OCI-LY1 (cell line): Measurements from ENCODE around the gene LYL1.

Source experiments
- H2AFZ ChIP-seq: fragments of 200-600 bp; sonication (generic), shearing (Covaris generic); 2 replicates; pipeline ENCODE4 v1.6.0; 2014; ENCODE audit warnings: antibody characterized with exemption, mild to moderate bottlenecking, low read length
- H3F3A ChIP-seq: fragments of 200-600 bp; sonication (generic), shearing (Covaris generic); 2 replicates; pipeline ENCODE4 v1.6.0; 2014; ENCODE audit warnings: mild to moderate bottlenecking, antibody characterized with exemption, low read length, moderate library complexity; ENCODE audit not compliant: insufficient read depth
- H3K27ac ChIP-seq: fragments of 200-600 bp; sonication (generic); 2 replicates; pipeline ENCODE4 v1.5.1; 2014; ENCODE audit warnings: low read length, mixed run types, mild to moderate bottlenecking, low read depth; ENCODE audit not compliant: poor library complexity, severe bottlenecking
- H3K27me3 ChIP-seq: fragments of 200-600 bp; sonication (generic); 2 replicates; pipeline ENCODE4 v1.6.0; 2014; ENCODE audit warnings: antibody characterized with exemption, mild to moderate bottlenecking, low read length, moderate library complexity; ENCODE audit not compliant: insufficient read depth
- H3K36me3 ChIP-seq: fragments of 200-600 bp; sonication (generic); 2 replicates; pipeline ENCODE4 v1.6.1; 2014; ENCODE audit warnings: mild to moderate bottlenecking, antibody characterized with exemption, low read length, moderate library complexity, mixed read lengths; ENCODE audit not compliant: insufficient read depth
- H3K4me1 ChIP-seq: fragments of 200-600 bp; sonication (generic); 2 replicates; pipeline ENCODE4 v1.5.1; 2014; ENCODE audit warnings: mild to moderate bottlenecking, low read length, moderate library complexity; ENCODE audit not compliant: insufficient read depth, severe bottlenecking
- H3K4me2 ChIP-seq: fragments of 200-600 bp; sonication (generic), shearing (Covaris generic); 2 replicates; pipeline ENCODE4 v1.6.1; 2014; ENCODE audit warnings: low read length
- H3K4me3 ChIP-seq: fragments of 200-600 bp; sonication (generic); 2 replicates; pipeline ENCODE4 v1.5.1; 2014; ENCODE audit warnings: low read length, low read depth, mild to moderate bottlenecking, mixed read lengths; ENCODE audit not compliant: poor library complexity, severe bottlenecking
- H3K79me2 ChIP-seq: fragments of 200-600 bp; shearing (Covaris generic); 2 replicates; pipeline ENCODE4 v1.6.1; 2016; ENCODE audit warnings: mixed run types, low read length, mixed read lengths; ENCODE audit not compliant: insufficient read depth
- H3K9ac ChIP-seq: fragments of 200-600 bp; sonication (generic), shearing (Covaris generic); 2 replicates; pipeline ENCODE4 v1.6.1; 2014; ENCODE audit warnings: mild to moderate bottlenecking, low read length, mixed read lengths
- H3K9me2 ChIP-seq: fragments of 200-600 bp; sonication (generic), shearing (Covaris generic); 2 replicates; pipeline ENCODE4 v1.6.1; 2014; ENCODE audit warnings: low read depth, mild to moderate bottlenecking, low read length, mixed read lengths
- H3K9me3 ChIP-seq: fragments of 200-600 bp; shearing (Covaris generic); 2 replicates; pipeline ENCODE4 v1.6.1; 2014; ENCODE audit warnings: low read length, mixed read lengths
- H4K20me1 ChIP-seq: fragments of 200-600 bp; sonication (generic), shearing (Covaris generic); 2 replicates; pipeline ENCODE4 v1.6.0; 2016; ENCODE audit warnings: mild to moderate bottlenecking, low read length; ENCODE audit not compliant: insufficient read depth
- CTCF ChIP-seq: fragments of 200-600 bp; sonication (generic), shearing (Covaris generic); IDR thresholded peaks from 2 replicates; pipeline ENCODE4 v1.5.1; 2017; ENCODE audit warnings: mild to moderate bottlenecking, antibody characterized with exemption, low read length, moderate library complexity, mixed read lengths
- EZH2 ChIP-seq: fragments of 200-600 bp; sonication (generic), shearing (Covaris generic); IDR thresholded peaks from 2 replicates; pipeline ENCODE4 v1.8.0; 2017; ENCODE audit warnings: borderline replicate concordance, mixed run types, mild to moderate bottlenecking, antibody characterized with exemption, low read length, moderate library complexity, mixed read lengths

LYL1 gene

GRCh38 chr19:13089857-13090507 lies 12.7 kb downstream of the LYL1 start:
- Histone ChIP-seq H4K20me1 (no peaks in the 10 kb centered on the region), H3K27me3 (peaks cover 15% of the 10 kb centered on the region), H3K27ac (no peak overlapping the region), H3K4me1 (no peaks in the 10 kb centered on the region), H3K9me3 (no peaks in the 10 kb centered on the region), H3K36me3 (no peaks in the 10 kb centered on the region), H3K9ac (no peak overlapping the region), H3K9me2 (no peaks in the 10 kb centered on the region), H2AFZ (no peak overlapping the region), H3K4me2 (no peak overlapping the region), H3F3A (no peaks in the 10 kb centered on the region), H3K79me2 (no peaks in the 10 kb centered on the region), H3K4me3 (no peak overlapping the region)
- TF ChIP-seq CTCF (no peak), EZH2 (no peak)

- Histone ChIP-seq H3K4me1 (no peaks in the 10 kb centered on the region), H2AFZ (no peak overlapping the region), H3K79me2 (no peaks in the 10 kb centered on the region), H3K4me2 (no peak overlapping the region), H3K27me3 (peaks cover 15% of the 10 kb centered on the region), H3K4me3 (no peak overlapping the region), H3K9ac (no peak overlapping the region), H3F3A (no peaks in the 10 kb centered on the region), H3K27ac (no peak overlapping the region), H4K20me1 (no peaks in the 10 kb centered on the region), H3K9me2 (no peaks in the 10 kb centered on the region), H3K9me3 (no peaks in the 10 kb centered on the region), H3K36me3 (no peaks in the 10 kb centered on the region)
- TF ChIP-seq EZH2, result no peak
- peak; percentile 43; the same call in 1 of the 2 replicates for TF ChIP-seq CTCF
Measured at GRCh38 chr19:13089139-13089856, 13.4 kb downstream of the LYL1 start.

- Histone ChIP-seq H3K9me3 (no peaks in the 10 kb centered on the region), H3F3A (no peaks in the 10 kb centered on the region), H3K4me2 (no peak overlapping the region), H3K4me1 (no peaks in the 10 kb centered on the region), H2AFZ (no peak overlapping the region), H3K27me3 (peaks cover 26% of the 10 kb centered on the region), H3K27ac (no peak overlapping the region), H4K20me1 (no peaks in the 10 kb centered on the region), H3K4me3 (no peak overlapping the region), H3K36me3 (no peaks in the 10 kb centered on the region), H3K9me2 (no peaks in the 10 kb centered on the region), H3K79me2 (no peaks in the 10 kb centered on the region), H3K9ac (no peak overlapping the region)
- TF ChIP-seq EZH2, result no peak
- TF ChIP-seq CTCF, result no peak
Measured at GRCh38 chr19:13087795-13088537, 14.7 kb downstream of the LYL1 start.
